H9 (cell line): ENCODE data around the gene SRRM2. TPM values are rescaled to one million over a fixed set of nuclear protein-coding genes. Genes with fewer than 3 reads are reported as not detected.

Experiments used
- DNase-seq: peaks from one replicate; pipeline ENCODE4 v3.0.0-alpha.2; 2017
- H2AFZ ChIP-seq: one replicate; pipeline ENCODE4 v1.6.1; 2013; ENCODE audit warnings: mild to moderate bottlenecking, low read length, control low read depth, moderate library complexity
- H2AK5ac ChIP-seq: 2 replicates; pipeline ENCODE4 v1.6.1; 2013; ENCODE audit warnings: low read length, control low read depth, mixed read lengths; ENCODE audit not compliant: insufficient read length
- H2BK120ac ChIP-seq: one replicate; pipeline ENCODE4 v1.6.1; 2013; ENCODE audit warnings: low read depth, mild to moderate bottlenecking, low read length, control low read depth, inconsistent platforms; ENCODE audit not compliant: poor library complexity, severe bottlenecking
- H2BK12ac ChIP-seq: 2 replicates; pipeline ENCODE4 v1.6.1; 2013; ENCODE audit warnings: low read length, control low read depth, mixed read lengths, low read depth; ENCODE audit not compliant: insufficient read length
- H2BK15ac ChIP-seq: 2 replicates; pipeline ENCODE4 v1.6.1; 2013; ENCODE audit warnings: low read depth, low read length, control low read depth
- H2BK20ac ChIP-seq: one replicate; pipeline ENCODE4 v1.6.1; 2013; ENCODE audit warnings: low read depth, mild to moderate bottlenecking, low read length, control low read depth, inconsistent platforms; ENCODE audit not compliant: poor library complexity, severe bottlenecking
- H2BK5ac ChIP-seq: 2 replicates; pipeline ENCODE4 v1.6.1; 2013; ENCODE audit warnings: low read length, control low read depth, mixed read lengths; ENCODE audit not compliant: insufficient read length
- H3K14ac ChIP-seq: 2 replicates; pipeline ENCODE4 v1.6.1; 2013; ENCODE audit warnings: low read length, control low read depth; ENCODE audit not compliant: insufficient read depth
- H3K18ac ChIP-seq: 2 replicates; pipeline ENCODE4 v1.6.1; 2013; ENCODE audit warnings: low read depth, mild to moderate bottlenecking, mixed read lengths, low read length, control low read depth; ENCODE audit not compliant: insufficient read length
- H3K23ac ChIP-seq: 2 replicates; pipeline ENCODE4 v1.6.1; 2013; ENCODE audit warnings: low read length, control low read depth, mixed read lengths, low read depth; ENCODE audit not compliant: insufficient read length
- H3K23me2 ChIP-seq: 2 replicates; pipeline ENCODE4 v1.6.1; 2013; ENCODE audit warnings: low read depth, mild to moderate bottlenecking, mixed read lengths, low read length, control low read depth; ENCODE audit not compliant: insufficient read length, poor library complexity, severe bottlenecking
- H3K27ac ChIP-seq: 2 replicates; pipeline ENCODE4 v1.5.1; 2013; ENCODE audit warnings: low read length, control low read depth, mixed read lengths, low read depth; ENCODE audit not compliant: insufficient read length
- H3K27me3 ChIP-seq: 2 replicates; pipeline ENCODE4 v1.6.1; 2013; ENCODE audit warnings: low read length, control low read depth, inconsistent platforms; ENCODE audit not compliant: insufficient read depth
- H3K4ac ChIP-seq: 2 replicates; pipeline ENCODE4 v1.6.1; 2013; ENCODE audit warnings: low read depth, mild to moderate bottlenecking, control low read depth, inconsistent platforms, low read length, moderate library complexity
- H3K4me1 ChIP-seq: 2 replicates; pipeline ENCODE4 v1.6.1; 2013; ENCODE audit warnings: low read length, control low read depth, inconsistent platforms; ENCODE audit not compliant: insufficient read depth
- H3K4me2 ChIP-seq: 2 replicates; pipeline ENCODE4 v1.6.1; 2013; ENCODE audit warnings: low read length, control low read depth, mixed read lengths; ENCODE audit not compliant: insufficient read length, insufficient read depth
- H3K56ac ChIP-seq: 2 replicates; pipeline ENCODE4 v1.6.1; 2013; ENCODE audit warnings: low read depth, mild to moderate bottlenecking, mixed read lengths, low read length, control low read depth; ENCODE audit not compliant: insufficient read length
- H3K79me1 ChIP-seq: 2 replicates; pipeline ENCODE4 v1.6.1; 2013; ENCODE audit warnings: low read depth, mild to moderate bottlenecking, moderate library complexity, low read length, control low read depth, inconsistent platforms; ENCODE audit not compliant: insufficient read depth, poor library complexity, severe bottlenecking
- H3K79me2 ChIP-seq: 2 replicates; pipeline ENCODE4 v1.6.1; 2013; ENCODE audit warnings: low read length, control low read depth, inconsistent platforms; ENCODE audit not compliant: insufficient read depth
- H3K9ac ChIP-seq: 2 replicates; pipeline ENCODE4 v1.6.1; 2013; ENCODE audit warnings: low read length, control low read depth, mixed read lengths; ENCODE audit not compliant: insufficient read length; ENCODE audit errors: extremely low read depth
- H3K9me3 ChIP-seq: one replicate; pipeline ENCODE4 v1.6.1; 2013; ENCODE audit warnings: low read depth, low read length, inconsistent platforms; ENCODE audit not compliant: control insufficient read depth
- H3T11ph ChIP-seq: one replicate; pipeline ENCODE4 v1.6.1; 2013; ENCODE audit warnings: mild to moderate bottlenecking, low read length, control low read depth, inconsistent platforms
- H4K20me1 ChIP-seq: one replicate; pipeline ENCODE4 v1.6.1; 2013; ENCODE audit not compliant: control insufficient read depth, insufficient read length, insufficient read depth
- H4K5ac ChIP-seq: 2 replicates; pipeline ENCODE4 v1.6.1; 2013; ENCODE audit warnings: low read depth, mild to moderate bottlenecking, mixed read lengths, low read length, control low read depth; ENCODE audit not compliant: insufficient read length
- H4K8ac ChIP-seq: replicated peaks from 2 replicates; pipeline ENCODE4 v1.6.1; 2013; ENCODE audit warnings: low read length, control low read depth, mixed read lengths, low read depth; ENCODE audit not compliant: insufficient read length
- H4K91ac ChIP-seq: 2 replicates; pipeline ENCODE4 v1.6.1; 2013; ENCODE audit warnings: low read depth, mild to moderate bottlenecking, moderate library complexity, mixed read lengths, low read length, control low read depth; ENCODE audit not compliant: insufficient read length
- H3K27ac Mint-ChIP-seq, 3 experiments: 2 replicates in 2 of 3; 3 replicates in 1 of 3; pipeline ENCODE4 v1.8.0; 2020 to 2021; ENCODE audit warnings: mixed read lengths in 3 of 3, mild to moderate bottlenecking in 1 of 3, moderate library complexity in 1 of 3
- H3K27me3 Mint-ChIP-seq: 2 replicates; pipeline ENCODE4 v1.8.0; 2021; ENCODE audit warnings: low read depth, mild to moderate bottlenecking, moderate library complexity, mixed read lengths
- H3K36me3 Mint-ChIP-seq, 3 experiments: 2 replicates in 2 of 3; 3 replicates in 1 of 3; pipeline ENCODE4 v1.8.0; 2020 to 2021; ENCODE audit warnings: low read depth in 3 of 3, mixed read lengths in 3 of 3; ENCODE audit not compliant: insufficient read depth in 1 of 3
- H3K4me1 Mint-ChIP-seq, 2 experiments: 2 replicates each; pipeline ENCODE4 v1.8.0; 2020; ENCODE audit warnings: mixed read lengths in 2 of 2
- H3K4me3 Mint-ChIP-seq, 2 experiments: 2 replicates in 1 of 2; 3 replicates in 1 of 2; pipeline ENCODE4 v1.8.0; 2020 to 2021; ENCODE audit warnings: mild to moderate bottlenecking in 2 of 2, mixed read lengths in 2 of 2, moderate library complexity in 1 of 2
- H3K9me3 Mint-ChIP-seq, 2 experiments: 2 replicates in 1 of 2; 3 replicates in 1 of 2; pipeline ENCODE4 v1.8.0; 2020; ENCODE audit warnings: mild to moderate bottlenecking in 2 of 2, mixed read lengths in 2 of 2, moderate library complexity in 1 of 2
- CTCF ChIP-seq: fragments of 200-600 bp; sonication (generic); conservative IDR thresholded peaks from 3 replicates; pipeline ENCODE4 v1.8.0; 2021; ENCODE audit warnings: antibody characterized with exemption, mild to moderate bottlenecking
- WGBS: extraction: QIAGEN DNeasy Blood & Tissue Kit; methylation state at CpG from one replicate; pipeline ENCODE4 v1.1.7; 2013; ENCODE audit warnings: missing lambda C conversion rate, low lambda C conversion rate, mixed read lengths; ENCODE audit not compliant: insufficient read length; ENCODE audit errors: extremely low coverage; 5-methylcytosine and 5-hydroxymethylcytosine counted together
- total RNA-seq: library from RNA; stranded (reverse); gene quantifications from 2 replicates; pipeline ENCODE4 v1.2.1, GENCODE V29; 2021

Gene SRRM2
- total RNA-seq, 1 experiment from 2014 or later: 694 TPM

DNA sequence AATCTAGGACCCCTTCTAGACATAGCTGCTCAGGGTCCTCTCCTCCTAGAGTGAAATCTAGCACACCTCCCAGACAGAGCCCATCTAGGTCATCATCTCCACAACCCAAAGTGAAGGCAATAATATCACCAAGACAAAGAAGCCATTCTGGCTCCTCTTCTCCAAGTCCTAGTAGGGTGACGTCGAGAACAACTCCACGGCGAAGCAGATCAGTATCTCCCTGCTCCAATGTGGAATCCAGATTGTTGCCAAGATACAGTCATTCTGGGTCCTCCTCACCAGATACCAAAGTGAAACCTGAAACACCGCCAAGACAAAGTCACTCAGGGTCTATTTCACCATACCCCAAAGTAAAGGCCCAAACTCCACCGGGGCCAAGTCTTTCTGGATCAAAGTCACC lies 10.7 kb downstream of the SRRM2 start:
- Histone ChIP-seq H3K56ac (no peak overlapping the region), H3K9ac (no peak overlapping the region), H2AK5ac (no peak overlapping the region), H3K4ac (no peak overlapping the region), H2BK20ac (no peak overlapping the region), H2BK120ac (no peak overlapping the region), H3K27ac (no peak overlapping the region), H3K27me3 (no peaks in the 10 kb centered on the region), H3K79me2 (peaks cover 9% of the 10 kb centered on the region; the same call in 1 of the 2 replicates), H4K91ac (no peak overlapping the region), H2AFZ (no peak overlapping the region), H3K79me1 (peaks cover 23% of the 10 kb centered on the region), H3K14ac (no peak overlapping the region), H4K20me1 (no peaks in the 10 kb centered on the region), H4K8ac (no peak overlapping the region), H3K23me2 (no peaks in the 10 kb centered on the region), H3K4me1 (no peaks in the 10 kb centered on the region), H3T11ph (no peak overlapping the region), H2BK15ac (no peak overlapping the region), H3K9me3 (no peaks in the 10 kb centered on the region), H3K23ac (no peak overlapping the region), H4K5ac (no peak overlapping the region), H2BK5ac (no peak overlapping the region), H3K4me2 (no peak overlapping the region), H2BK12ac (no peak overlapping the region), H3K18ac (no peak overlapping the region)
- no peak for DNase-seq
- Mint-ChIP-seq H3K27me3 (no peaks in the 10 kb centered on the region), H3K36me3 (peaks cover 96 to 100% (median 100%) of the 10 kb centered on the region in 3 experiments), H3K27ac (no peak overlapping the region), H3K4me1 (peaks cover 0 to 9% of the 10 kb centered on the region in 2 experiments; a peak in 2 of 4 replicates), H3K9me3 (peaks cover 34 to 57% of the 10 kb centered on the region in 2 experiments), H3K4me3 (no peak overlapping the region)
- TF ChIP-seq CTCF: no peak
- WGBS: no CpG with 5 or more reads among the region's 6 CpGs
